ENCODE results near the gene UQCRFS1.
"Not testable (repeated sequence)": the region's sequence is repeated elsewhere in the genome, so short reads cannot be mapped to it uniquely, and the experiment has no call there.

UQCRFS1 gene

GRCh38 chr19:29215322-29215845 lies 2.4 kb upstream of the UQCRFS1 start:
- DNase-seq (ENCODE audit: low read depth, low spot score), result no peak

- DNase-seq (ENCODE audit: low read depth, low spot score), result no peak
Observed at GRCh38 chr19:29214411-29214810, 1.5 kb upstream of the UQCRFS1 start.

DNA sequence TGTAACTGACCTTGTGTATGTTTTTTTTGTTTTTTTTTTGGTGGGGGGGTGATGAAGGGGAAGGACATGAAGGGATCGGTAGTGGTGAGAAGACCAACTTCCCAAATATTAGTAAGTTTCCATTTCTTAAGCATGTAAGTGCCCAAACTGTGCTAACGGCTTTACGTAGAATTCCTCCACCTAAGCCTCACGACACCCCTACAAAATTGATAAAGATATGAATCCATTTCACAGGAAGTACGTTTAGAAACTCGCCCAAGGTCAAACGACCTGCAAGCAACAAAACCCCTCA lies 649 bp downstream of the UQCRFS1 start:
- DNase-seq (ENCODE audit: low read depth, low spot score), result no peak

- no peak for DNase-seq (ENCODE audit: low read depth, low spot score)
Observed at GRCh38 chr19:29211562-29212355, 1.2 kb downstream of the UQCRFS1 start.

DNA sequence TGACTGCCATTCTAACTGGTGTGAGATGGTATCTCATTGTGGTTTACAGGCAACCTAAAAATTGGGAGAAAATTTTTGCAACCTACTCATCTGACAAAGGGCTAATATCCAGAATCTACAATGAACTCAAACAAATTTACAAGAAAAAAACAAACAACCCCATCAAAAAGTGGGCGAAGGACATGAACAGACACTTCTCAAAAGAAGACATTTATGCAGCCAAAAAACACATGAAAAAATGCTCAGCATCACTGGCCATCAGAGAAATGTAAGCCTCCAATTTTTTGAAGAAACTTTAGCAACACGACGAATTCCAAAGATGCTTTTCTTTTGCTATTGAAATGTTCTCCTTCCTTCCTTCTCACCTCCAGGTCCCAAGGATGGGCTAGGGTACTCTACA lies 1.9 kb downstream of the UQCRFS1 start:
- DNase-seq (ENCODE audit: low read depth, low spot score), result not testable (repeated sequence)

- not testable (repeated sequence) for DNase-seq (ENCODE audit: low read depth, low spot score)
Observed at GRCh38 chr19:29210502-29210901, 2.4 kb downstream of the UQCRFS1 start.

- not testable (repeated sequence) for DNase-seq (ENCODE audit: low read depth, low spot score)
Observed at GRCh38 chr19:29207403-29208187, 5.4 kb downstream of the UQCRFS1 start.

DNA sequence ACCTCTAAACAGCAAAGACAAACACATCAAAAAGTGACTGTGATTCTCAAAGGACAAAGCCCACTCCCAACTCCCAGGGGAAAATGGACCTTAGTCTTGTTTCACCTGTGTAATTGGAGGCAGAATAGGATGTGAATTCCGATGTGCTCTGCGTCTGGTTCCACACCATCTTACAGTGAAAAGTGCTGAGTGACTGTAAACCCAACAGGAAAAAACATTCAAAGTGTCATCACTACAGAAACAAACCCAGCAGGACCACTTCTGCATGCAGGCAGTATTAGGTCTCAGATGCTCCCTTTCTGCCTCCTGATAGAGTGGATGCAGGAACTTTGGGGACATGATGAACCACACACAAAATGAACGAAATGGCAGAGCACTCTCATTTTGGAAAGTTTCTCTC lies 6.5 kb downstream of the UQCRFS1 start:
- no peak for DNase-seq (ENCODE audit: low read depth, low spot score)

GRCh38 chr19:29202281-29202680 lies 10.7 kb downstream of the UQCRFS1 start:
- DNase-seq (ENCODE audit: low read depth, low spot score), result no peak

GRCh38 chr19:29201855-29202254 lies 11.1 kb downstream of the UQCRFS1 start:
- DNase-seq (ENCODE audit: low read depth, low spot score), result no peak

GRCh38 chr19:29194658-29195057 lies 18.3 kb downstream of the UQCRFS1 start:
- DNase-seq (ENCODE audit: low read depth, low spot score), result no peak

- no peak for DNase-seq (ENCODE audit: low read depth, low spot score)
Observed at GRCh38 chr19:29193155-29193554, 19.8 kb downstream of the UQCRFS1 start.

- no peak for DNase-seq (ENCODE audit: low read depth, low spot score)
Observed at GRCh38 chr19:29191005-29191404, 21.9 kb downstream of the UQCRFS1 start.

DNA sequence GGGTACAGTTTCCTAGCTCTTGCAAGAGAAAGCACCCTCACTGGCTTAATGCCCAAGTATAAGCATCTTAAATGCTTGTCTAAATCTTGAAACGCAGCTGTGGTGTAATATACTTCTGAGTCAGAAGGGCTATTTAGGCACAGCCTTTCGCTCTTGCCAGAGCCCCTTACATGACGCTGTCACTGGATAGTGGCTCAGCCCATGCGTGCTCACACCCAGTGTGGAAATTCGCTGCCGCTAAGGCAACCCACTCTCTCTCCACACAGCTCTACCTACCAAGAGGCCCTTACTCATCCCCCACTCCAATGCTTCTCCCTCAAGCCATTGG lies 24.0 kb downstream of the UQCRFS1 start:
- DNase-seq (ENCODE audit: low read depth, low spot score), result no peak

DNA sequence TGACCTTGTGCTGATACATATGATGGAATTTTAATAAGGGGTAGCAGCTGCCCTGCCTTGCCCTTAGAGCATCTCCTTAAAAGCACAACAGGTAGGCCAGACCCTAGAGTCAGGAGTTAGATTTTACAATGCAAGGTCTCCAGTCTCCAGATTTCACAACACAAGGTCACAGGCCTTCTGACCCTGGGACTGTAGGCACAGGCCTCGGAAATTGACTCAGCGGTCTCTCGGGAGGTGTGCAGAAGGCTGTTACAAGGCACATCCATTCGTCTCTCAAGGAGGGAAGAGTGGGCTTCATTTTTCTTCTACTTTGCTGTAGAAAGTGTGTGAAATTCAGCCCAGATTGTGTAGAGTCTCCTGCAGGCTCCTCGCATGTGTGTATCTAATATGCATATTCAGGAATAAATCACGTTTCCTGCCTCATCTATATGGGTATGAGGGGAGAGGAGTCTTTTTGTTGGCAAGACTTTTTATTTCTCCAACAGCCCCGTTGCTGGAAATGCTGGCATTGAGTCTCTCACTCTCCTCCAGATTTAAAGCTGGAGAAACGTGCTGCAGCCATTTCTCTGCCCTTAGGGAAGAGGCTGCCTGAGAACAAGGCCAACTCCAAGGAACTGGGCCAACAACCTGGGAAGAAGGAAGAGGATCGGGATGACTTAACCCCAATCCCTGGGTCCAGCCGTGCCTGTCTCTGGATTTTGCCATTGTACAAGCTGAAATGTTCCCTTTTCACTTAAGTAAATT lies 24.5 kb downstream of the UQCRFS1 start:
- DNase-seq (ENCODE audit: low read depth, low spot score), result no peak

DNA sequence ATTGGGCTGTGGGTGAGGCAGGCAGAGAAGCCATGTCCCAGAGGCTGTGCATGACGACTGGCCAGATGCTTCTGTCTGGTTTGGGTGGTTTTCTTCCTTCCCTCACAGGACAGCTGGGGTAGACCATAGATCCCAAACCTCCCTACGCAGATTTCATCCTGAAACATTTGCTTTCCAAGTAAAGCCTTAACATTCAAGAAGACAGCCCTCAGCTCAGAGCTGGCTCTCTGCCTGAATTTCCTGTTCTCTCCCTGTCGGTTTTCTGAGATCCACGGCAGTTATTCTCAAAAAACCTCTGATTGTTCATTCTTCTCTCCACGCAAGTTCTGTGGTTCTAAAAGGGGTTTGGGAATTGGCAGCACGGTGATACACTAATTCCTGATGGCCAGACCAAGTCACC lies 25.3 kb downstream of the UQCRFS1 start:
- no peak for DNase-seq (ENCODE audit: low read depth, low spot score)

DNA sequence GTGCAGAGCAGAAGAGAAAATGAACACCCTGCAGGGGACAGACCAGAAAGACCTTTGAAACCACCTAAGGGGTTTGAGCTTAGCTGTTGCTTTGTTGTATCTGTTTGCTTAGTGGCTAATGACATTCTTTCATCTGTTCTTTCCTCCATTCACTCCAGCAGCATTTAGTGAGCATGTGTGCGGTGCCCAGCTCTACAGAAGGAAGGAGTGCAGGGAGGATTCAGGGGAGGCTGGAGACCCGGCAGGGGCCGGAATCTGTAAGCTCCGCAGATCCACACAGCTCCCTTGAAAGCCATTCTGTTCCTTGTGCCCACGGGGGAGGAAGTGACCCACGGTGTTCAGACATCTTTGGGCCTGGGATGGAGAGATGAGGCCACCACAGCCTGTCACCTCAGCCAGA lies 27.5 kb downstream of the UQCRFS1 start:
- no peak for DNase-seq (ENCODE audit: low read depth, low spot score)

DNA sequence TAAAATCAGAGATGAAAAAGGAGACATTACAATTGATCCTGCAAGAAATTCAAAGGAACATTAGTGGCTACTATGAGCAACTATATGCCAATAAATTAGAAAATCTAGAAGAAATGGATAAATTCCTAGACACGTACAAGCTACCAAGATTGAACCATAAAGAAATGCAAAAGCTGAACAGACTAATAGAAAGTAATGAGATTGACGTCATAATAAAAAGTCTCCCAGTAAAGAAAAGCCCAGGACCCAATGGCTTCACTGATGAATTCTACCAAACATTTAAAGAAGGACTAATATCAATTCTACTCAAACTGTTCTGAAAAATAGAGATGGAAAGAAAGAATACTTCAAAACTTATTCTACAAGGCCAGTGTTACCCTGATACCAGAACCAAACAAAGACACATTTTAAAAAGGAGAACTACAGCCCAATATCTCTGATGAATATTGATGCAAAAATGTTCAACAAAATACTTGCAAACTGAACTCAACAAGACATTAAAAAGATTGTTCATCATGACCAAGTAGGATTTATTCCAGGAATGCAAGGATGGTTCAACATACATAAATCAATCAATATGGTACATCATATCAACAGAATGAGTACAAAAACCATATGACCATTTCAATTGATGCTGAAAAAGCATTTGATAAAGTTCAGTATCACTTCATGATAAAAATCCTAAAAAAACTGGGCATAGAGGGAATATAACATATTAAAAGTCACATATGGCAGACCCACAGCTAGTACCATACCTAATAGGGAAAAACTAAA lies 35.8 kb downstream of the UQCRFS1 start:
- no peak for DNase-seq (ENCODE audit: low read depth, low spot score)

DNA sequence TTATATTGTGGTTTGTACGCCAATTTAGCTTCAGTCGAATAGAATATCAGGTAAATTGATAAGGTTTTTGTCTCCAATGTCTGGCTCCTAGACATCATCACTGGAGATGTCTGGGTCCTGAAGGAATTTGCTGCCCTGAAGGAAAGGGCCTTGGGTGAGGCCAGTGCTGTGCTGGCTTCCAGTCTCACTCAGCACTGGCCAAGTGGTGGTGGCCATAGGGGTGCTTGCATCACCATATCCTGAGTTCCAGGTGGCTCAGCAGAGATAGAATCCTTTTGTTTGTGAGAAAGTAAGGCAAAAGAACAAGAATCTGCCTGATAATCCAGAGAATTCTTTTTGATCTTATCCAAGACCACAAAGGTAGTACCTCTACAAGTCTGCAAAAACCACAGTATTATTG lies 39.1 kb downstream of the UQCRFS1 start:
- no peak for DNase-seq (ENCODE audit: low read depth, low spot score)

GRCh38 chr19:29172302-29172701 lies 40.6 kb downstream of the UQCRFS1 start:
- DNase-seq (ENCODE audit: low read depth, low spot score), result no peak

DNA sequence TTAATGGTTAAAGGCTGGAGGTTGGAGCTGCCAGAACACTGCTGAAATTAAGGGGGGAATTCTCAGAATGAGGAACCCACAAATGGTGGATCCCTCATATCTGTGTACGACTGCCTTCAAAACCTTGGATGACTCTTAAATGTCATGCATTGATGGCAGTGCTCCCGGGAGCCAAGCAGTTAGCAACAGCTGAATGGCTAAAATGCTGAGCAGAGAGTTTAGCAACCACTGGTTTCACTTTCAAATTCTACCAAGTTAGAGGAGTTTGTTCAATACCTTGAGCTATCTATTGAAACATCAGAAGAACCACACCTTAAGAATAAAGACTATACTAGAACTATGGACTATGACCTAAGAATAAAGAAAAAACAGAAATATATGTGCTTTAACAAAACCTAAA lies 41.4 kb downstream of the UQCRFS1 start:
- no peak for DNase-seq (ENCODE audit: low read depth, low spot score)

GRCh38 chr19:29170554-29170953 lies 42.4 kb downstream of the UQCRFS1 start:
- DNase-seq (ENCODE audit: low read depth, low spot score), result no peak
